Caco-2 (cell line): ENCODE measurements around the gene GPR3. TPM values are rescaled to one million over a fixed set of nuclear protein-coding genes. Genes with fewer than 3 reads are reported as not detected.

ENCODE experiments used
- BruUV-seq: library from RNA; stranded (reverse); fragments of 400-500 nt; replicated peaks from 2 replicates; lab custom pipeline; 2021; lab: Mats Ljungman, UMichigan
- CTCF ChIA-PET: fragments of 300-600 bp; sonication (Branson Sonifier 250); formaldehyde crosslinking; loops from one replicate; lab custom pipeline; 2022; ENCODE audit warnings: antibody characterized with exemption; lab: Charles Lee
- POLR2A ChIA-PET: fragments of 300-600 bp; sonication (Branson Sonifier 250); formaldehyde crosslinking; loops from one replicate; lab custom pipeline; 2022; ENCODE audit warnings: antibody characterized with exemption; lab: Charles Lee
- DNase-seq, 2 experiments: peaks; one replicate each; pipeline versions ENCODE4 v3.0.0 to v3.0.0-alpha.2; 2020 to 2022
- H3K27me3 ChIP-seq: replicated peaks from 2 replicates; pipeline ENCODE4 v1.6.0; 2011; ENCODE audit warnings: low read length; ENCODE audit not compliant: control insufficient read depth, insufficient read depth
- H3K36me3 ChIP-seq: 2 replicates; pipeline ENCODE4 v1.5.1; 2011; ENCODE audit warnings: low read length; ENCODE audit not compliant: control insufficient read depth, insufficient read depth
- H3K4me1 ChIP-seq: fragments of 250-450 bp; sonication (Bioruptor Pico); 2 replicates; pipeline ENCODE4 v1.5.1; 2020; ENCODE audit warnings: mild to moderate bottlenecking
- H3K4me3 ChIP-seq: 2 replicates; pipeline ENCODE4 v1.5.1; 2011; ENCODE audit warnings: low read depth, mild to moderate bottlenecking, control low read depth, low read length
- H3K9me3 ChIP-seq: fragments of 250-450 bp; sonication (Bioruptor Pico); 2 replicates; pipeline ENCODE4 v1.5.1; 2020; ENCODE audit warnings: mild to moderate bottlenecking, moderate library complexity
- H3K27ac Mint-ChIP-seq: one replicate; pipeline ENCODE4 v1.8.0; 2022; ENCODE audit warnings: mixed read lengths; ENCODE audit not compliant: unreplicated experiment
- H3K27me3 Mint-ChIP-seq: one replicate; pipeline ENCODE4 v1.8.0; 2022; ENCODE audit warnings: mixed read lengths; ENCODE audit not compliant: insufficient read depth, unreplicated experiment
- H3K36me3 Mint-ChIP-seq: one replicate; pipeline ENCODE4 v1.8.0; 2022; ENCODE audit warnings: mild to moderate bottlenecking, mixed read lengths; ENCODE audit not compliant: insufficient read depth, unreplicated experiment
- H3K4me1 Mint-ChIP-seq: one replicate; pipeline ENCODE4 v1.8.0; 2022; ENCODE audit warnings: low read depth, mixed read lengths; ENCODE audit not compliant: unreplicated experiment
- H3K4me3 Mint-ChIP-seq: one replicate; pipeline ENCODE4 v1.8.0; 2022; ENCODE audit warnings: mild to moderate bottlenecking, moderate library complexity, mixed read lengths; ENCODE audit not compliant: unreplicated experiment
- H3K9me3 Mint-ChIP-seq: one replicate; pipeline ENCODE4 v1.8.0; 2022; ENCODE audit warnings: mixed read lengths; ENCODE audit not compliant: unreplicated experiment
- CTCF ChIP-seq, 2 experiments: fragments of 200-600 bp in 1 of 2; IDR thresholded peaks; 1 replicate in 1 of 2; 2 replicates in 1 of 2; pipeline versions ENCODE4 v1.5.1 to v1.8.0; 2011 to 2022; ENCODE audit warnings: antibody characterized with exemption in 1 of 2, control low read depth in 1 of 2, inconsistent platforms in 1 of 2, low read depth in 1 of 2, low read length in 1 of 2, mild to moderate bottlenecking in 1 of 2, moderate library complexity in 1 of 2; ENCODE audit not compliant: insufficient read depth in 1 of 2, severe bottlenecking in 1 of 2, unreplicated experiment in 1 of 2
- intact Hi-C: fragments of 100-400 bp; cut with micrococcal nuclease; formaldehyde crosslinking; loops from one replicate; pipeline ENCODE4 v1.10.0; 2022; ENCODE audit not compliant: unreplicated experiment
- total RNA-seq: library from RNA; stranded (reverse); gene quantifications from 2 replicates; pipeline ENCODE4 v1.2.3, GENCODE V29; 2022

Gene GPR3
- total RNA-seq, 1 experiment from 2014 or later: 0.91 TPM

DNA sequence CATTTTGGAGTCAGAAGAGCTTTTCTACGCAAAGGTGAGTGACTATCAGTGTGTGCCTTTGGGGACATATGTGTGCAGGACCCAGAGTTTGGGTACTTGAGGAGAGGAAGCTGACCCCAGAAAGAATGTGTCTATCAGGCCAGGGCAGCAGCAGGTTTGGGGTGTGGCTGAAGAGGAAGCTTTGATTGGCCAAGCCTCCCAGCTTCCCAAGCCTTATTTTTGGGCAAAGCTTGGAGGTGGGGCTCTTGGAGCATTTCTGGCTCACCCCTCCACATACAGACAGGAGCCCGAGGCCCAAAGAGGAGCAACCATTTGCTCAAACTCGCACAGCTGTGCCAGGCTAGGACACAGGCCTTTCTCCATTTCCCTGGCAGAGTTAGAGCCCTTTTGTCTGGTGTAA lies 4.7 kb downstream of the GPR3 start:
- no peak for TF ChIP-seq CTCF (IDR thresholded peaks at IDR 0.05; ENCODE audit: insufficient read depth in 1 of 2, low read depth in 1 of 2, low read length in 1 of 2, severe bottlenecking in 1 of 2, unreplicated experiment in 1 of 2)
- no peak overlapping the region for H3K27ac Mint-ChIP-seq
- no peak for DNase-seq
- H3K4me1 Mint-ChIP-seq: peaks cover 10% of the 10 kb centered on the region
- H3K9me3 ChIP-seq: no peaks in the 10 kb centered on the region
- CTCF ChIA-PET: interaction anchor here (0.5 to 2.0 kb wide), 7 partner anchors 30 to 305 kb away, joined by 3 to 5 read pairs (median 4); partner anchors contain the start of gene MAP3K6
- H3K27me3 Mint-ChIP-seq: no peaks in the 10 kb centered on the region
- no peaks in the 10 kb centered on the region for H3K36me3 ChIP-seq
- H3K9me3 Mint-ChIP-seq: no peaks in the 10 kb centered on the region
- H3K4me1 ChIP-seq: peaks cover 8% of the 10 kb centered on the region; the same call in 1 of the 2 replicates
- H3K27me3 ChIP-seq: no peaks in the 10 kb centered on the region
- intact Hi-C loops: no loop called here
- BruUV-seq: no TSS peak
- no peak overlapping the region for H3K4me3 ChIP-seq
- no peak overlapping the region for H3K4me3 Mint-ChIP-seq
- H3K36me3 Mint-ChIP-seq: peaks cover 28% of the 10 kb centered on the region
- POLR2A ChIA-PET: no interaction called here

GRCh38 chr1:27397749-27398148 lies 5.3 kb downstream of the GPR3 start:
- ChIA-PET CTCF (interaction anchor here (1.0 to 2.0 kb wide), 4 partner anchors 31 to 159 kb away, joined by 4 to 5 read pairs (median 4); partner anchors contain the start of gene MAP3K6), POLR2A (no interaction called here)
- Mint-ChIP-seq H3K36me3 (peaks cover 28% of the 10 kb centered on the region), H3K4me3 (no peak overlapping the region), H3K4me1 (peaks cover 6% of the 10 kb centered on the region), H3K9me3 (no peaks in the 10 kb centered on the region), H3K27ac (peak overlapping the region; percentile 56), H3K27me3 (no peaks in the 10 kb centered on the region)
- Histone ChIP-seq H3K27me3 (no peaks in the 10 kb centered on the region), H3K36me3 (no peaks in the 10 kb centered on the region), H3K9me3 (no peaks in the 10 kb centered on the region), H3K4me1 (peaks cover 8% of the 10 kb centered on the region; the same call in 1 of the 2 replicates), H3K4me3 (no peak overlapping the region)
- DNase-seq: no peak
- BruUV-seq: no TSS peak
- TF ChIP-seq CTCF (IDR thresholded peaks at IDR 0.05; ENCODE audit: insufficient read depth in 1 of 2, low read depth in 1 of 2, low read length in 1 of 2, severe bottlenecking in 1 of 2, unreplicated experiment in 1 of 2): no peak
- intact Hi-C loops: no loop called here

- TF ChIP-seq CTCF (IDR thresholded peaks at IDR 0.05; ENCODE audit: insufficient read depth in 1 of 2, low read depth in 1 of 2, low read length in 1 of 2, severe bottlenecking in 1 of 2, unreplicated experiment in 1 of 2): no peak
- Mint-ChIP-seq H3K27me3 (no peaks in the 10 kb centered on the region), H3K36me3 (peaks cover 28% of the 10 kb centered on the region), H3K4me1 (peaks cover 6% of the 10 kb centered on the region), H3K4me3 (no peak overlapping the region), H3K27ac (peak overlapping the region; percentile 56), H3K9me3 (no peaks in the 10 kb centered on the region)
- intact Hi-C loops: no loop called here
- DNase-seq: no peak
- CTCF ChIA-PET: interaction anchor here (0.6 to 2.0 kb wide), 5 partner anchors 32 to 208 kb away, joined by 3 to 6 read pairs (median 4); partner anchors contain the start of gene MAP3K6
- Histone ChIP-seq H3K27me3 (no peaks in the 10 kb centered on the region), H3K9me3 (no peaks in the 10 kb centered on the region), H3K36me3 (no peaks in the 10 kb centered on the region), H3K4me3 (no peak overlapping the region), H3K4me1 (peaks cover 8% of the 10 kb centered on the region; the same call in 1 of the 2 replicates)
- POLR2A ChIA-PET: no interaction called here
- no TSS peak for BruUV-seq
Measured at GRCh38 chr1:27398405-27399149, 6.2 kb downstream of the GPR3 start.
